Lower leg skin (tissue), 3 donors: ENCODE results near the gene KRT34.

Experiments used
- POLR2A ChIP-seq, 2 donors: fragments of 450-650 bp; IDR thresholded peaks; one replicate each; pipeline ENCODE4 v1.6.1; 2016 to 2017; ENCODE audit warnings: antibody characterized with exemption in 2 of 2, mild to moderate bottlenecking in 1 of 2, moderate library complexity in 1 of 2
- TF ChIP-seq, protein P1 (sequence below), 3 donors: fragments of 450-650 bp; IDR thresholded peaks; one replicate each; pipeline ENCODE4 v1.5.1; 2016; ENCODE audit warnings: antibody characterized with exemption in 3 of 3, mild to moderate bottlenecking in 3 of 3, moderate library complexity in 2 of 3

GRCh38 chr17:41338961-41339485 lies 43.1 kb downstream of the KRT34 start:
- TF ChIP-seq, protein P1, sequence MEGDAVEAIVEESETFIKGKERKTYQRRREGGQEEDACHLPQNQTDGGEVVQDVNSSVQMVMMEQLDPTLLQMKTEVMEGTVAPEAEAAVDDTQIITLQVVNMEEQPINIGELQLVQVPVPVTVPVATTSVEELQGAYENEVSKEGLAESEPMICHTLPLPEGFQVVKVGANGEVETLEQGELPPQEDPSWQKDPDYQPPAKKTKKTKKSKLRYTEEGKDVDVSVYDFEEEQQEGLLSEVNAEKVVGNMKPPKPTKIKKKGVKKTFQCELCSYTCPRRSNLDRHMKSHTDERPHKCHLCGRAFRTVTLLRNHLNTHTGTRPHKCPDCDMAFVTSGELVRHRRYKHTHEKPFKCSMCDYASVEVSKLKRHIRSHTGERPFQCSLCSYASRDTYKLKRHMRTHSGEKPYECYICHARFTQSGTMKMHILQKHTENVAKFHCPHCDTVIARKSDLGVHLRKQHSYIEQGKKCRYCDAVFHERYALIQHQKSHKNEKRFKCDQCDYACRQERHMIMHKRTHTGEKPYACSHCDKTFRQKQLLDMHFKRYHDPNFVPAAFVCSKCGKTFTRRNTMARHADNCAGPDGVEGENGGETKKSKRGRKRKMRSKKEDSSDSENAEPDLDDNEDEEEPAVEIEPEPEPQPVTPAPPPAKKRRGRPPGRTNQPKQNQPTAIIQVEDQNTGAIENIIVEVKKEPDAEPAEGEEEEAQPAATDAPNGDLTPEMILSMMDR (IDR thresholded peaks at IDR 0.05): no peak
- TF ChIP-seq POLR2A (IDR thresholded peaks at IDR 0.05): no peak
